Activated gamma-delta T cell (primary cell): ENCODE data around the gene ACKR3.

Source experiments
- DNase-seq: peaks from one replicate; lab custom pipeline; 2025; lab: John Stamatoyannopoulos, UW

Gene ACKR3

GRCh38 chr2:236608710-236609109 lies 39.1 kb downstream of the ACKR3 start:
- DNase-seq = no peak

- no peak for DNase-seq
These were observed 41.6 kb downstream of the ACKR3 start for GRCh38 chr2:236610991-236611821.

- DNase-seq = no peak
These were observed 43.1 kb downstream of the ACKR3 start for GRCh38 chr2:236612737-236613136.

GRCh38 chr2:236613612-236614011 lies 44.0 kb downstream of the ACKR3 start:
- DNase-seq = no peak

- DNase-seq = no peak
These were observed 44.9 kb downstream of the ACKR3 start for GRCh38 chr2:236614551-236614950.

- DNase-seq = no peak
These were observed 46.4 kb downstream of the ACKR3 start for GRCh38 chr2:236616031-236616430.

GRCh38 chr2:236616624-236617023 lies 47.0 kb downstream of the ACKR3 start:
- no peak for DNase-seq

GRCh38 chr2:236617221-236617737 lies 47.7 kb downstream of the ACKR3 start:
- no peak for DNase-seq

- no peak for DNase-seq
These were observed 48.2 kb downstream of the ACKR3 start for GRCh38 chr2:236617796-236618195.

- no peak for DNase-seq
These were observed 48.7 kb downstream of the ACKR3 start for GRCh38 chr2:236618370-236618769.

GRCh38 chr2:236619910-236620612 lies 50.4 kb downstream of the ACKR3 start:
- DNase-seq = no peak

- no peak for DNase-seq
These were observed 52.2 kb downstream of the ACKR3 start for GRCh38 chr2:236621786-236622185.

GRCh38 chr2:236622201-236622600 lies 52.6 kb downstream of the ACKR3 start:
- DNase-seq = no peak

- no peak for DNase-seq
These were observed 53.0 kb downstream of the ACKR3 start for GRCh38 chr2:236622660-236623059.

- DNase-seq = no peak
These were observed 54.2 kb downstream of the ACKR3 start for GRCh38 chr2:236623816-236624215.

- DNase-seq = no peak
These were observed 55.6 kb downstream of the ACKR3 start for GRCh38 chr2:236625156-236625690.

- DNase-seq = no peak
These were observed 56.9 kb downstream of the ACKR3 start for GRCh38 chr2:236626391-236627150.

GRCh38 chr2:236627193-236627592 lies 57.6 kb downstream of the ACKR3 start:
- no peak for DNase-seq

GRCh38 chr2:236627841-236628240 lies 58.2 kb downstream of the ACKR3 start:
- DNase-seq = no peak

- DNase-seq = no peak
These were observed 58.8 kb downstream of the ACKR3 start for GRCh38 chr2:236628256-236628901.

- no peak for DNase-seq
These were observed 59.5 kb downstream of the ACKR3 start for GRCh38 chr2:236628981-236629605.
